Measurements from ENCODE around the gene TMEM130.
"Not testable (repeated sequence)": the region's sequence is repeated elsewhere in the genome, so short reads cannot be mapped to it uniquely, and the experiment has no call there.

Gene TMEM130

DNA sequence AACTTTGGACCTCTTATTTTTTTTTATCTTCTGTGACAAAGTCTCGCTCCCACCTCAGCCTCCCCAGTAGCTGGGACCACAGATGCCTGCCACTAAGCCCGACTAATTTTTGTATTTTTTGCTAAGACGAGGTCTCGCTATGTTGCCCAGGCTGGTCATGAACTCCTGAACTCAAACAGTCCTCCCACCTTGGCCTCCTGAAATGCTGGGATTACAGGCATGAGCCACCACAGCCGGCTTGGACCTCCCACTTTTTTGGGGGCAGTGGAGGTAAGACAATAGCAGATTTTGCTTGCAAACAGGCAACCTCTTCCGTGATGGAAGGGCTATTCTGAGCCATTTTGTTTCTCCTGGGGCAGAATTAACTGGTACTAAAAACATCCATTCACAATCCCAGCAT, 7.3 kb upstream of the TMEM130 start:
- DNase-seq: no peak

- no peak for DNase-seq
Observed at GRCh38 chr7:98875501-98875900, 5.7 kb upstream of the TMEM130 start.

DNA sequence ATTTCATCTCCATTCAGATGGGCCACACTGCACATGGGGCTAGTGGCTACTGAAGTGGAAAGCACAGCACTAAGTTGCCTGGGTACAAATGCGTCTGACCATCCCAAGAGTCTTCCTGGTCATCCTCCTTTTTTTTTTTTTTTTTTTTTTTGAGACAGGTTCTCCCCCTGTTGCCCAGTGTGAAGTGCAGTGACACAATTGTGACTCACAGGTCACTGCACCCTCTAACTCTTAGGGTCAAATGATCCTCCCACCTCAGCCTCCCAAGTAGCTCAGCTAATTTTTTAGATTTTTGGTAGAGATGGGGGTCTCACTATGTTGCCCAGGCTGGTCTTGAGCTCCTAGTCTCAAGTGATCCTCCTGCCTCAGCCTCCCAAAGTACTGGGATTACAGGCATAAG, 5.1 kb upstream of the TMEM130 start:
- DNase-seq: no peak

GRCh38 chr7:98873610-98874009, 3.8 kb upstream of the TMEM130 start:
- not testable (repeated sequence) for DNase-seq

DNA sequence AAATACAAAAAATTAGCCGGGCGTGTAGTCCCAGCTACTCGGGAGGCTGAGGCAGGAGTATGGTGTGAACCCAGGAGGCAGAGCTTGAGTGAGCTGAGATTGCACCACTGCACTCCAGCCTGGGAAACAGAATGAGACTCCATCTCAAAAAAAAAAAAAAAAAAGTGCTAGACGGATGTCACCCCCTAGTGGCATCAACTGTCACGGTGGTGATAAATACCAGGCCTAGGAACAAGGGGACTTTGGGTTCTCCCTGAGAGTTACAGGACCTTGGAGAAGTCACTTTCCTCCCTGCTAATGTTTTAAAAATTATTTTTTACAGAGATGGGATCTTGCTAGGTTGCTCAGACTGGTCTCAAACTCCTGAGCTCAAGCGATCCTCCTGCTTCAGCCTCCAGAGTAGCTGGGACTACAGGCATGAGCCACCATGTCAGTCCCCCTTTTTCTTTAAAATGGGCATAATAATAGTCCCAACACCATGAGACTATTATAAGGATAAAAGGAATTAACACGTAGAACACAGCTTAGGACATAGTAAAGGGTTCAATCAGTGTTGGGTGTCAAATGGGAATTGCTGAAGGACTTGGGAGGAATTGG, 2.6 kb upstream of the TMEM130 start:
- DNase-seq: no peak

DNA sequence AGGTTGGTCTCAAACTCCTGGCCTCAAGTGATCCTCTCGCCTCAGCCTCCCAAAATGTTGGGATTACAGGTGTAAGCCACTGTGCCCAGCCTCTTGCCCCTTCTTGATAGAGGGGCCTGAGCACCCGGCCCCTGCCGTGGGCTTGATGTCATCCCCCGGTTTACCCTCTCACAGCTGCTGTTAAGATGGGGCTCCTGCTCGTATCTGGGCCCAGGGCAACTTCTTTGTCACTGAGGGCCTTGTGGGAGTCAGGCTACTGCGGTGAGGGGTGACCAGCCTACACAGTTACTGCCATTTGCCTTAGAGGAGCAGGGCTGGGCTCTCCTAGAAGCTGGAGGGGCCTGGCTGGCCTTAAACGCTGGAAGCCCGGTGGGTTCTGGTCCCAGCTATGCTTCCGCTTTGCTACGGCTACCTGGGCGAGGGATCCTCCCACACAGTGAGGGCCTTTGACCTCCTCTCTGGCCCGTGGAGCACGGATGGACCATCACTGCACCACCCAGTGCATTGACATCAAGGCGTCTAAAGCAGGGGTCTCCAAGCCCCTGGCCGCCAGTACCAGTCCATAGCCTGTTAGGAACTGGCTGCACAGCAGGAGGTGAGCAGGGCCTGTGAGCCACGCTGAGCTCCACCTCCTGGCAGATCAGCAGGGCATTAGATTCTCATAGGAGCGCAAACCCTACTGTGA, 1.1 kb upstream of the TMEM130 start:
- no peak for DNase-seq

- peak; percentile 59 for DNase-seq
Observed at GRCh38 chr7:98870121-98870651, 372 bp upstream of the TMEM130 start.

- no peak for DNase-seq
Observed at GRCh38 chr7:98869027-98869596, 702 bp downstream of the TMEM130 start.

GRCh38 chr7:98868450-98868849, 1.4 kb downstream of the TMEM130 start:
- DNase-seq: no peak

- no peak for DNase-seq
Observed at GRCh38 chr7:98866765-98867164, 3.0 kb downstream of the TMEM130 start.

DNA sequence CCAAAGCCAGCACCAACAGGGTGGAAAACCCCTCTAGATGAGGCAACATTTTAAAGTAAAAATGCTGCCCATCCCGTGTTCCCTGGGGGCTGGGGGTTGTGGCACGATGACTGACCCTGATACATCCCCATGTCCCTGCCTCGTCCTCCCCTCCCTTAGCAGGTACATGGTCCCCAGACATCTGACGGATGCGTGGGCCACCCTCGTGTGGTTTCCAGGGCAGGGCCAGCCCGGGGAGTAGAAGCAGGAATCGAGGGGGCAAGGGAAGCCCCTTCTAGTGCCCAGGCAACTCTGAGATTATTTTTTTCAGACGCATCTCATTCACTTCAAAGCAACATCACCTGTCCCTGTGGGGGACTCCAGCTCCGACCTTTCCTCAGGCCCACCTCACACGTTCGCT, 3.5 kb downstream of the TMEM130 start:
- no peak for DNase-seq

DNA sequence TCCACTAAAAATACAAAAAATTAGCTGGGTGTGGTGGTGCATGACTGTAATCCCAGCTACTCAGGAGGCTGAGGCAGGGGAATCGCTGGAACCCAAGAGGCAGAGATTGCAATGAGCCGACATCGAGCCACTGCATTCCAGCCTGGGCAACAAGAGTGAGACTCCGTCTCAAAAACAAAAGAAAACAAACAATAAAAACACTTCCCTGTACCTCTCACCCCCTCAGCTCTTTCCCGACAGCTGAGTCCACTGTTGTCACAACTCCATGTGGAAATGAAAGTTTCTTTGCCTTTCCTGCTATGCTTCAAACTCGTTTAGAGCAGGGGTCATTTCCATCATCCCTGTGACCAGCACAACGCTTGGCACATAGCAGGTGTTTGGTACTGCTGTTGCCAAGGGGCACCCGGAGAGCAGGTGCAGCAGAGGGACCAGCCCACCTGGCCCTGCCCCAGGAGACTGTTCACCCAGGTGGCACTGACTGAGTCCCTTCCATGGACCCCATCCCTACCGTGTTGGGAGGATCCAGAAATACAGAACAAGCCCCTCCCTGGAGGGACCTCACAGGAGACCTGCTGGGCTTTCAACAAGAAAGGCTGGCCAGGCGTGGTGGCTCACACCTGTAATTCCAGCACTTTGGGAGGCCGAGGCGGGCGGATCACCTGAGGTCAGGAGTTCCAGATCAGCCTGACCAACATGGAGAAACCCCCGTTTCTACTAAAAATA, 4.9 kb downstream of the TMEM130 start:
- DNase-seq: no peak

DNA sequence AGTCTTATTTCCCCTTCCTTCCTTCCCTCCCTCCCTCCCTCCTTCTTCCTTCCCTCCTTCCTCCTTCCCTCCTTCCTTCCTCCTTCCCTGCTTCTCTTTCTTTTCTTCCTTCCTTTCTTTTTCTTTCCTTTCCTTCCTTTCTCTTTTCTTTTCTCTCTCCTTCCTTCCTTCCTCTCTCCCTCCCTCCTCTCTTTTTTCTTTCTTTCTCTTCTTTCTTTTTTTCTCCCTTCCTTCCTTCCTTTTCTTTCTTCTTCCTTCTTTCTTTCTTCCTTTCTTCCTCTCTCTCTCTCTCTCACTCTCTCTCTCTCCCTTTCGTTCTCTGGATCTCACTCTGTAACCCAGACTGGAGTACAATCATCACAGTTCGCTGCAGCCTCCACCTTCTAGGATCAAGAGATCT, 6.2 kb downstream of the TMEM130 start:
- no peak for DNase-seq

DNA sequence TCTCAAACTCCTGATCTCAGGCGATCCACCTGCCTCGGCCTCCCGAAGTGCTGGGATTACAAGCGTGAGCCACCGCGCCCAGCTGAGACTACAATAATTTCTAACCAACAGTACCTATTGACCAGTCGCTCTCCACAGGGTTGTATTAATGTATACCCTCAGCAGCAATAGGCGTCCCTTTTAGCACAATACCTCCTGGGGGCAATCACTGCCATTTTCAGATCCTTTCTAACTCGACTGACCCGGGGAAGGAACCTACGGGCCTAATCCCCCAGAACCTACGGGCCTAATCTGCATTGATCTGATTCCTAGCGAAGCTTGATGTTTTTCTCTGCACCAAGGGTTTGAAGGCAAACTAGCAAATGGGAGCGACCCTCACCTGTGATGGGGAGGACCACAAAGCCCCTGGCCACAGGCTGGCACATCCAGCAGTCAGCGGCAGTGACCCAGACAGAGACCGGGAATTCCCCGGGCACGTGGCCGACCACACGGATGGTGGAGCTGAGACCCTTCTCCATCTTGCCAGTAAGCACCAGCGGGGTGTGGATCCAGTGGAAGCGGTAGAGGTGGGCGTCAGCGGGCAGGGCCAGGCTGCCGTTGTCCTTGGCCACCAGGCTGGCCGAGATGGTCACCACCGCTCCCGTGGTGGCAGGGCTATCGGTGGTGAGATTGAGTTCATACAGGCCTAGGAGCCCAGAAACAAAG, 6.9 kb downstream of the TMEM130 start:
- no peak for DNase-seq

DNA sequence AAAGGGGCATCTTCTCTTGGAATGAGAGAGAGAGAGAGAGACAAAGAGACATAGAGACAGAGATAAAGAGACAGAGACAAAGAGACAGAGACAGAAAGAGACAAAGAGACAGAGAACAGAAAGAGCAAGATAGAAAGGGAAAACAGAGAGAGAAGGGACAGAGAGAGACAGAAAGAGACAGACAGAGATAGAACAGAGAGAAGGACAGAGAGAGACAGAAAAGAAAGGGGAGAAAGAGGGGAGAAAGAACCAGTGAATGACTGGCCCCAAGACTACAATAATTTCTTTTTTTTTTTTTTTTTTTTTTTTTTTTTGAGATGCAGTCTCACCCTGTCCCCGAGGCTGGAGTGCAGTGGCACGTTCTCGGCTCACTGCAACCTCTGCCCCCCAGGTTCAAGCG, 7.6 kb downstream of the TMEM130 start:
- DNase-seq: no peak

DNA sequence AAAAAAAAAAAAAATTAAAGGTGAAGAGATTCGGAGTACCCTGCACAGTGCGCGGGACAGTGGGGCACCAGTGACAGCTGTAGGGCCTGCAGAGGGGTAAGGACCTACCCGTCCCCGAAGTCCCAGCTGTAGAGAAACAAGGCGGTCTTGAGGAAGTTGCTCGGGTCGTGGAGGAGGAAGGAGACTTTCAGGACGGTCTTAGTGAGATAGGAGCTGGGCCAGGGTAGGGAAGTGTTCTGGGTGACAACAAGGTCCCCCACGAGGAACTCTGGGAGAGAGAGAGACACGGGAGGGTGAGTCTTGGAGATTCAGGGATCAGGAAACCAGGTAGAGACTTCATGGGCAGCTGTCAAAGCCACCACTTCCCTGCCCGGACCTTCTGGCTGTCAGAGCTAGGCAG, 9.7 kb downstream of the TMEM130 start:
- DNase-seq: no peak

DNA sequence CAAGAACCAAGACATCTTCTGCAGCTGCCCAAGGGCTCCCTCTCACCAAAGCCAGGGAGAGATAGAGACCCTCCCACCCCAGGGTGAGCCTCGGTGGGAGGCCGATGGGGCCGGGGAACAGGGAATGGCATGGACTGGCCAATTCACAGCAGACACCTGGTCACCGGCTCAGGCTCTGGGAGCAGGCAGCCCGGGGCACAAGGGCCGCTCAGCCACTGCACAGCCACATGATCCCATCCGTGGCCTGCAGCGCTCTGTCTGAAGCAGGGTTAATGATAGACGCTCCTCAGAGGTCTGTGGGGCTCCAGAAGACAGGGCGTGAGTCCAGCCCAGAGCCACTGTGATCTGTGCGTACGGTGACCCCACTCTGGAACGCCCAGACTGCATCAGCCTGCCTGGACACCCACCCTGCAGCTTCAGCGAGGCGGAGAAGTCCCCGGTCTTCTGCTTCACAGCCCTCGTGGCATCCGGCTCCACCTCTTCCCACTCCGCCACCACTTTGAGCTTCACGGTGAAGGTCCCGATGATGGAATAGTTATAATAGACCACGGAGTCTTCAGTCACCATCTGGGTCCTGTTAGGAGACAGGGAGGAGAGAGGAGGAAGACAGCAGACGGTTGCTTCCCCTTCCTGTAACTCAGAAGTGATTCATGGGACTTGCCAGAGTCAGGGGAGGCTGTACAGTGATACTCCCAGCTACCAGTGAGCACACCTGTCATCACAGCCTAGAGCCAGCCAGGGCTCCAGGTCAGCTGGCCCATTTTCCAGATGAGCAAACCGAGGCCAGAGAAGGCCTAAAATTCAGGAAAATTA, 14.0 kb downstream of the TMEM130 start:
- DNase-seq: no peak

DNA sequence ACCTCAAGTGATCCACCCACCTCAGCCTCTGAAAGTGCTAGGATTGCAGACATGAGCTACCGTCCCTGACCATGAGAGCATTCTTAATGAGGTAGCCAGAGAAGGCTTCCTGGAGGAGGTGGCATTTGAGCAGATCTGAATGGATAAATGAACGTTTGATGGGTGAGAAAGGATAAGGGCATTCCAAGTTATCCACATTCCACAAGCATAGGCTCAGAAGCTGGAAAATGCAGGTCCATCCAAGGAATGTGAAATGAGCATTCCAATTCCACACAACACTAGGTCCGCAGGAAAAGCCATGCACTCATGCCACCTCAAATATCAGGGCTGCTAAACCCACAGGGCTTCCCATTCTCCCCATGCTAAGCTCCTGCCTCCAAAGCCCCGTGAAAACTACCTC, 17.0 kb downstream of the TMEM130 start:
- no peak for DNase-seq

DNA sequence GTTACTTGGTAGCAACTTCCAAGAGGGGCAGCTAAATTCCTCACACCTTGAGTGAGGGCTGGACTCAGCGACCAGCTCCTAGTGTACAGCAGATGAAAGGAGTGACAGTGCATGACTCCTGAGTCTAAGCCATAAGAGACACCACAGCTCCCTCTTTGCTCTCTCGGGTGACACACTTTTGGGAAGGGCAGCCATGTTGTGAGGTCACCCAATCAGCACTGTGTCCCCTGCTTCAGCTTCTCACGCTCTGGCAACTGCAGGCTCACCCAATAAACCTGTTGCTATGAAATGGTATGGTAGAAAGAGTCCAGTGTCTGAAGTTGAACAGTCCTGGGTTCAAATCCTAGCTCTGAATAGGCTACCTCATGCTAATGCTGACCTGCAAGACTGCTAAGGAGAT, 20.9 kb downstream of the TMEM130 start:
- no peak for DNase-seq

DNA sequence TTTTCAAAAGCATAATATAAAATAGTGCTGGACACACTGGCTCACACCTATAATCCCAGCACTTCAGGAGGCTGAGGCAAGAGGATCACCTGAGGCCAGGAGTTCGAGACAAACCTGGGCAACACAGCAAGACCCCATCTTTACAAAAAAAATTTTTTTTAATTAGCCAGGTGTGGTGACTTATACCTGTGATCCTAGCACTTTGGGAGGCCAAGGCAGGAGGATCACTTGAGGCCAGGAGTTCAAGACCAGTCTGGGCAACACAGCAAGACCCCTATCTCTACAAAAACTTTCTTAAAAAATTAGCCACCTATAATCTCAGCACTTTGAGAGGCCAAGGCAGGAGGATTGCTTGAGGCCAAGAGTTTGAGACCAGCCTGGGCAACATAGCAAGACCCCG, 27.3 kb downstream of the TMEM130 start:
- DNase-seq: not testable (repeated sequence)

DNA sequence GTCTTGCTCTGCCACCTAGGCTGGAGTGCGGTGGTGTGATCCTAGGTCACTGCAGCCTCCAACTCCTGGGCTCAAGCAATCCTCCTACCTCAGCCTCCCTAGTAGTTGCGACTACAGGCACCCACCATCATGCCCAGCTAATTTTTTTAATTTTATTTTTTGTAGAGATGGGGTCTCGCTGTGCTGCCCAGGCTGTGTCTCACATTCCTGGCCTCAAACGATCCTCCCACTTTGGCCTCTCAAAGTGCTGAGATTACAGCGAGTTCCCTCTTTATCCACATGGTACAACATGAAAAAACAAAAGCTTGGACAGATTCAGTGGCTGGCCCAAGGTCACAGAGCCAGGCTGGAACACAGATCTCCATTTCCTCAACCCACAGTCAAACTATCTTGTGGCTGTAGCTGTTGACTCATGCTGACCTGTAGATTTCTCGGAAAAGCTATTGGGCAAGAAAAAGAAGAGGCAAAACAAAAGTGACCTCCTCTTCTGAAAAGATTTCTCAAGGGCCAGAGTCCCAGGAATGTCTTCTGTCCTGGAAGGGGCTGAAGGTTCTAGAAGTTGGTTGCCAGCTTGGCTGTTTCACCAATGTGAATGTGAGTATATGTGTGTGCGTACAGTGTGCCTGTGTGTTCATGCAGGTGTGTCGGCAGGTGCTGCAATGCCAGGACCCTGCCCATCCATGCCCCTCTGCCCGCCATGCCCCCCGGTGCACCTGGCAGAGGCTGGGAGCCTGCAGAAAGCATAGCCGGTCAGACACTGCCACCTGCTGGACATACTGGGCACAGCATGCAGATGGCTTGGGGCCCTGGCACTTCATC, 28.4 kb downstream of the TMEM130 start:
- peak; percentile 67 for DNase-seq

Measured in T-helper 9 cell (primary cell).